ENCODE results near the gene AK9.
"Not testable (repeated sequence)": the region's sequence is repeated elsewhere in the genome, so short reads cannot be mapped to it uniquely, and the experiment has no call there.

The AK9 gene

GRCh38 chr6:109708099-109708498 lies 17.1 kb upstream of the AK9 start:
- DNase-seq; H3K9ac ChIP-seq (ENCODE audit: low read length); H2AFZ ChIP-seq (ENCODE audit: insufficient read depth, low read length, poor library complexity); H4K12ac ChIP-seq (ENCODE audit: low read depth, low read length); H2BK120ac ChIP-seq (ENCODE audit: insufficient read depth, low read length, poor library complexity); H3K23ac ChIP-seq (ENCODE audit: low read length); H2AK5ac ChIP-seq (ENCODE audit: low read length); H3K4me1 ChIP-seq (ENCODE audit: control insufficient read depth in 1 of 2, insufficient read depth in 2 of 2, low read length in 2 of 2); H3K9me3 ChIP-seq (ENCODE audit: insufficient read depth, low read depth, low read length); H4K91ac ChIP-seq (ENCODE audit: low read depth, low read length); H3K4me2 ChIP-seq (ENCODE audit: low read length); H3K4me3 ChIP-seq (ENCODE audit: low read depth, low read length); H3K27ac ChIP-seq (ENCODE audit: low read depth, low read length); H3K79me1 ChIP-seq (ENCODE audit: low read length); H3K14ac ChIP-seq (ENCODE audit: low read length); H3K18ac ChIP-seq (ENCODE audit: low read length); H3K36me3 ChIP-seq (ENCODE audit: control insufficient read depth in 1 of 2, insufficient read depth in 2 of 2, low read length in 2 of 2); H2BK12ac ChIP-seq (ENCODE audit: low read length); H3K79me2 ChIP-seq (ENCODE audit: control insufficient read depth, insufficient read depth, low read length, poor library complexity); H4K8ac ChIP-seq (ENCODE audit: low read depth, low read length); H2BK5ac ChIP-seq (ENCODE audit: low read depth, low read length, poor library complexity); H3K27me3 ChIP-seq (ENCODE audit: insufficient read depth, low read length); H3K4ac ChIP-seq (ENCODE audit: low read depth, low read length): not testable (repeated sequence)
- WGBS (ENCODE audit: extremely low coverage, insufficient coverage, insufficient read length), result no CpG with 5 or more reads among the region's 2 CpGs

DNA sequence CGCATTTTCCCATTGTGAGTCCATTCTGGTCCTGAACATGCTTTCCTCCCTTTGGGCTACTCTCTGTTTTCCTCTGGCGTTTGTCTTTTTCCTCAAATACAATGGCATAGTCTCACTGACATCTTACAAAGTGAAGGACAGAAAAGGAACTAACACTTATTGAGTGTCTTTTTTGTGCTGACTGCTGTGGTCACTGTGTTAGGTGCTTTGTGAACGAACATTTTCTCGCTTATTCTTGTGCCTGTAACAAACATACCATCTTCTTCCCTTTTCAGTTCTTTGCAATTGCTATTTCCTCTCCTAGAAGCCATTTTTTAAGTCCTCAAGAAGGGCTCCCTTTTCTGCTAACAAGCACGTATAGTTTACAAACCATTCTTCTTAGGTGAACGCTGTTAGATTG lies 15.5 kb upstream of the AK9 start:
- no peak for DNase-seq
- H2BK12ac ChIP-seq (ENCODE audit: low read length), result no peak overlapping the region
- H3K23ac ChIP-seq (ENCODE audit: low read length), result no peak overlapping the region
- H4K12ac ChIP-seq (ENCODE audit: low read depth, low read length), result no peak overlapping the region
- H3K4ac ChIP-seq (ENCODE audit: low read depth, low read length), result no peak overlapping the region
- no peak overlapping the region for H2AFZ ChIP-seq (ENCODE audit: insufficient read depth, low read length, poor library complexity)
- H3K79me2 ChIP-seq (ENCODE audit: control insufficient read depth, insufficient read depth, low read length, poor library complexity), result no peaks in the 10 kb centered on the region
- no CpG with 5 or more reads among the region's 6 CpGs for WGBS (ENCODE audit: extremely low coverage, insufficient coverage, insufficient read length)
- no peak overlapping the region for H2BK120ac ChIP-seq (ENCODE audit: insufficient read depth, low read length, poor library complexity)
- H4K8ac ChIP-seq (ENCODE audit: low read depth, low read length), result no peak overlapping the region
- no peak overlapping the region for H3K4me2 ChIP-seq (ENCODE audit: low read length)
- no peak overlapping the region for H2AK5ac ChIP-seq (ENCODE audit: low read length)
- no peak overlapping the region for H4K91ac ChIP-seq (ENCODE audit: low read depth, low read length)
- no peaks in the 10 kb centered on the region for H3K4me1 ChIP-seq (ENCODE audit: control insufficient read depth in 1 of 2, insufficient read depth in 2 of 2, low read length in 2 of 2)
- H3K36me3 ChIP-seq (ENCODE audit: control insufficient read depth in 1 of 2, insufficient read depth in 2 of 2, low read length in 2 of 2), result no peaks in the 10 kb centered on the region
- peak overlapping the region; percentile 26 for H2BK5ac ChIP-seq (ENCODE audit: low read depth, low read length, poor library complexity)
- no peak overlapping the region for H3K27ac ChIP-seq (ENCODE audit: low read depth, low read length)
- no peaks in the 10 kb centered on the region for H3K9me3 ChIP-seq (ENCODE audit: insufficient read depth, low read depth, low read length)
- H3K9ac ChIP-seq (ENCODE audit: low read length), result no peak overlapping the region
- no peak overlapping the region for H3K18ac ChIP-seq (ENCODE audit: low read length)
- H3K79me1 ChIP-seq (ENCODE audit: low read length), result no peaks in the 10 kb centered on the region
- no peak overlapping the region for H3K4me3 ChIP-seq (ENCODE audit: low read depth, low read length)
- H3K27me3 ChIP-seq (ENCODE audit: insufficient read depth, low read length), result no peaks in the 10 kb centered on the region
- H3K14ac ChIP-seq (ENCODE audit: low read length), result no peak overlapping the region

DNA sequence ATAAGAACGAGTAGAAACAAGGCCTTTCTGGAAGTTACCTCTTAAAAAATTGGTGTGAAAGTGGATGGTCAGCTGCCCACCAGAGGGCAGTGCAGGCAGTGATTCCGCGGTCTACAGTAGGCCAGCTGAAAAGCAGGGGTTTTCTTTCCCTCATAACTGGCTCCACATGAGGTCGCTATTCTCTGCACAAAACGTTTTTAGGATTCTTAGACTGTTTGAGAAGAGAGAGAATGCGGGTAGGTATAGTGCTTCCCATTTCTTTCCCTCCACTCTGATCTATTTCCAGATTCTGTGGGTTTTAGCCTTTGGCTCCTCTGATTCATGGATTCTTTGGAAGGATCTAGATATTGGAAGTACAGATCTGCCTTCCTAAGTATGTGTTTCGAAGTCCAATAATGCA lies 14.3 kb upstream of the AK9 start:
- Histone ChIP-seq H2BK5ac (ENCODE audit: low read depth, low read length, poor library complexity) (no peak overlapping the region), H3K23ac (ENCODE audit: low read length) (no peak overlapping the region), H4K91ac (ENCODE audit: low read depth, low read length) (no peak overlapping the region), H3K27me3 (ENCODE audit: insufficient read depth, low read length) (no peaks in the 10 kb centered on the region), H2AFZ (ENCODE audit: insufficient read depth, low read length, poor library complexity) (no peak overlapping the region), H2AK5ac (ENCODE audit: low read length) (no peak overlapping the region), H3K4ac (ENCODE audit: low read depth, low read length) (no peak overlapping the region), H4K12ac (ENCODE audit: low read depth, low read length) (no peak overlapping the region), H4K8ac (ENCODE audit: low read depth, low read length) (no peak overlapping the region), H3K9ac (ENCODE audit: low read length) (no peak overlapping the region), H3K79me1 (ENCODE audit: low read length) (no peaks in the 10 kb centered on the region), H3K4me1 (ENCODE audit: control insufficient read depth in 1 of 2, insufficient read depth in 2 of 2, low read length in 2 of 2) (no peaks in the 10 kb centered on the region), H3K4me3 (ENCODE audit: low read depth, low read length) (no peak overlapping the region), H2BK12ac (ENCODE audit: low read length) (no peak overlapping the region), H3K14ac (ENCODE audit: low read length) (no peak overlapping the region), H3K79me2 (ENCODE audit: control insufficient read depth, insufficient read depth, low read length, poor library complexity) (no peaks in the 10 kb centered on the region), H3K27ac (ENCODE audit: low read depth, low read length) (no peak overlapping the region), H3K18ac (ENCODE audit: low read length) (no peak overlapping the region), H3K9me3 (ENCODE audit: insufficient read depth, low read depth, low read length) (no peaks in the 10 kb centered on the region), H3K36me3 (ENCODE audit: control insufficient read depth in 1 of 2, insufficient read depth in 2 of 2, low read length in 2 of 2) (no peaks in the 10 kb centered on the region), H2BK120ac (ENCODE audit: insufficient read depth, low read length, poor library complexity) (no peak overlapping the region), H3K4me2 (ENCODE audit: low read length) (no peak overlapping the region)
- peak; percentile 95 to 99 for DNase-seq
- no CpG with 5 or more reads among the region's 7 CpGs for WGBS (ENCODE audit: extremely low coverage, insufficient coverage, insufficient read length)

- H2BK120ac ChIP-seq (ENCODE audit: insufficient read depth, low read length, poor library complexity), result no peak overlapping the region
- H3K4me2 ChIP-seq (ENCODE audit: low read length), result no peak overlapping the region
- no peak overlapping the region for H4K8ac ChIP-seq (ENCODE audit: low read depth, low read length)
- no peak overlapping the region for H4K91ac ChIP-seq (ENCODE audit: low read depth, low read length)
- no peak overlapping the region for H2BK12ac ChIP-seq (ENCODE audit: low read length)
- H3K27ac ChIP-seq (ENCODE audit: low read depth, low read length), result no peak overlapping the region
- no peak overlapping the region for H2AFZ ChIP-seq (ENCODE audit: insufficient read depth, low read length, poor library complexity)
- no peak overlapping the region for H3K18ac ChIP-seq (ENCODE audit: low read length)
- no peak overlapping the region for H3K4ac ChIP-seq (ENCODE audit: low read depth, low read length)
- WGBS (ENCODE audit: extremely low coverage, insufficient coverage, insufficient read length), result no CpG with 5 or more reads among the region's 4 CpGs
- H3K23ac ChIP-seq (ENCODE audit: low read length), result no peak overlapping the region
- no peaks in the 10 kb centered on the region for H3K9me3 ChIP-seq (ENCODE audit: insufficient read depth, low read depth, low read length)
- no peak overlapping the region for H3K4me3 ChIP-seq (ENCODE audit: low read depth, low read length)
- no peaks in the 10 kb centered on the region for H3K79me1 ChIP-seq (ENCODE audit: low read length)
- no peaks in the 10 kb centered on the region for H3K4me1 ChIP-seq (ENCODE audit: control insufficient read depth in 1 of 2, insufficient read depth in 2 of 2, low read length in 2 of 2)
- no peaks in the 10 kb centered on the region for H3K79me2 ChIP-seq (ENCODE audit: control insufficient read depth, insufficient read depth, low read length, poor library complexity)
- H3K14ac ChIP-seq (ENCODE audit: low read length), result no peak overlapping the region
- no peaks in the 10 kb centered on the region for H3K36me3 ChIP-seq (ENCODE audit: control insufficient read depth in 1 of 2, insufficient read depth in 2 of 2, low read length in 2 of 2)
- no peak for DNase-seq
- H2AK5ac ChIP-seq (ENCODE audit: low read length), result no peak overlapping the region
- H4K12ac ChIP-seq (ENCODE audit: low read depth, low read length), result no peak overlapping the region
- no peak overlapping the region for H3K9ac ChIP-seq (ENCODE audit: low read length)
- no peak overlapping the region for H2BK5ac ChIP-seq (ENCODE audit: low read depth, low read length, poor library complexity)
- H3K27me3 ChIP-seq (ENCODE audit: insufficient read depth, low read length), result no peaks in the 10 kb centered on the region
Observed at GRCh38 chr6:109702791-109703190, 11.8 kb upstream of the AK9 start.

Measured in trophoblast cell (in vitro differentiated cells and primary cell).